A375 (cell line): Measurements from ENCODE around the gene DNAL4. TPM values are rescaled to one million over a fixed set of nuclear protein-coding genes. Genes with fewer than 3 reads are reported as not detected.

Experiments used
- small RNA-seq: library from RNA; depleted of rRNA; stranded (forward); fragments of <200 nt; gene quantifications from one replicate; pipeline ENCODE3, GENCODE V24; 2014
- total RNA-seq: library from RNA; depleted of rRNA; stranded (reverse); fragments of >200 nt; shearing (Covaris generic); gene quantifications from 2 replicates; pipeline ENCODE4 v1.2.3, GENCODE V29; 2014; rRNA removed

The DNAL4 gene, protein sequence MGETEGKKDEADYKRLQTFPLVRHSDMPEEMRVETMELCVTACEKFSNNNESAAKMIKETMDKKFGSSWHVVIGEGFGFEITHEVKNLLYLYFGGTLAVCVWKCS
- 12.5 TPM in 2 replicates for total RNA-seq

DNA sequence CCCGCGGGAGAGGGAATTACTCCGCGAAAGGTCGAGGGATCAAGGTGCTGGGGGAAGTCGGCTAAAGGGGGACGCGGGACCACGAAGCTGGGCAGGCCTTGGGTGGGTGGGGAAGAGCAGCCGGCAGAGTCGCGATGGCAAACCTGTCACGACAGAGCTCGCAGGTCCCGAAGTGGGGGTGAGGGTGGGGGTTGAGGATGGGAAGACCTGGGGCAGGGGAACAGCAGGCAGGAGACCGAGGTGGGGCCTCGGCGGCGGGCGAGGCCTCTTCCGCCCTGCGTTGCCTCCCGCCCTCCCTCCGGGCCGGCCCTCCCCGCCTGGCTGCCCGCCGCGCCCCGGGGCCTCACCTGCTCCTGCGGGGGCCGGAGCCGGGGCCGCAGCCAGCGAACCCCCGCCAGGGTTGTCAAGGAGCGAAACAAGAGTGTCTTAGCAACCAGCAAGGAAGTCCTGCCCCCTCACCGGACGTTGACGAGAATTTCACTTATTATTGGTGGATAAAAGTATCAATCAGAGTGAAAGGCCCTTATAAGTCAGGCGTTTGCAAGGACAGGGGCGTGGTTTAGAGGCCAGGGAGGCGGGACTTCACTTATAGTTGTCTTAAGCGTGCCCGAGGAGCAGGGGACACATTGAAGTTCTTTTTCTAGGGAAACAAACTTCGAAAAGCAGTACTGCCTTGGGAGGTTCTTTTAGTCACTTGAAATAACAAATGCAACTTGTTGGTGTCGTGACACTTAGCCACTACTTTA is at the start of gene DNAL4:
DNAL4 (minus strand) TSS at position 423 of the 746 bp plus-strand sequence. CDS start 11,412 bp downstream, outside the sequence.

DNA sequence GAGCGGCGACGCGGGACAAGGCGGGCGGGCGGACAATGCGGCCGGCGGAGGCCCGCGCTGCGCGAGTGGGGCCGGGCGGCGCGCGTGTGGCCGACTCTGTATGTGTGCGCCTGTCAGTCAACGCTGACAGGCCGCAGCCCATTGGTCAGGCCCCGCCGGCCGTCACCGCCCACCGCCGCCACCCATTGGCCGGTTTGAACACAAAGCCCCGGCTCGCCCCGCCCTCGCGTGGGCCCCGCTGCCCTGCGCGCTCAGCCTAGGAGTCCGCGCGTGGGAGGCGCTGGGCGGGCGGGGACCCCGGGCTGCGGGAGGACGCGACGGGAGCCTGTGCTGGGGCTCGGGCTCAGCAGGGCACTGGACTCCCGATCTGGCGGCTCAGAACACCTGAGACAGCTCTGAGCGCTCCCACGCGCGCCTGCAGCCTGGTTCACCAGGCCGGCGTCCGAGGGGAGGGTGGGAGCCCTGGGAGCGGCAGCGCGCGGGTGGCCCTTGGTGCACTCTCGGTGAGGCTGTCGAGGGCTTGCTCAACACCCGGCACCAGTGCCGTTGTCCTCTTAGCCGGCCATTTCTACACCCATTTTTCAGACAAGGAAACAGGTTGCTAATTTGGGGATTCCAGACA is 37.9 kb downstream of the DNAL4 start, which contains the start of gene SUN2:
SUN2 (minus strand) TSS at position 88 of the 622 bp plus-strand sequence. CDS start 3,370 bp downstream, outside the sequence.

Small RNA genes lying within 50 kb of the gene (small RNA-seq; reads per million reads assigned to genes)
- not detected for gene AL021707.8

Other genes starting within 250 kb of the DNAL4 start
- gene DMC1, start 224.0 kb downstream of the DNAL4 start, total RNA-seq: 23.9 and 35.7 TPM in 2 replicates
- 0.60 and 0.82 TPM in 2 replicates for gene FAM227A, start 137.8 kb downstream of the DNAL4 start, total RNA-seq
- gene CBY1, start 137.5 kb downstream of the DNAL4 start, total RNA-seq: 10.6 and 13.8 TPM in 2 replicates
- gene TOMM22, start 112.2 kb downstream of the DNAL4 start, total RNA-seq: 61.0 and 63.3 TPM in 2 replicates
- gene JOSD1, start 93.2 kb downstream of the DNAL4 start, total RNA-seq: 38.1 and 39.2 TPM in 2 replicates
- gene GTPBP1, start 88.2 kb downstream of the DNAL4 start, total RNA-seq: 35.7 and 41.7 TPM in 2 replicates
- gene SUN2, start 38.1 kb downstream of the DNAL4 start, total RNA-seq: 66.2 and 71.0 TPM in 2 replicates
- 0.83 and 1.3 TPM in 2 replicates for gene NPTXR, start 49.9 kb upstream of the DNAL4 start, total RNA-seq
- 44.1 and 46.6 TPM in 2 replicates for gene CBX6, start 78.1 kb upstream of the DNAL4 start, total RNA-seq
- gene APOBEC3A, start 163.5 kb upstream of the DNAL4 start, total RNA-seq: not detected in 2 replicates
- 8.8 and 14.1 TPM in 2 replicates for gene APOBEC3B, start 188.2 kb upstream of the DNAL4 start, total RNA-seq
- gene APOBEC3C, start 220.1 kb upstream of the DNAL4 start, total RNA-seq: 3.8 and 5.8 TPM in 2 replicates
- gene APOBEC3D, start 227.0 kb upstream of the DNAL4 start, total RNA-seq: 4.3 and 7.3 TPM in 2 replicates
- 2.9 and 3.5 TPM in 2 replicates for gene APOBEC3F, start 246.7 kb upstream of the DNAL4 start, total RNA-seq